CD4-positive, alpha-beta T cell treated with Interleukin-15 for 4 hours (primary cell): ENCODE data around the gene B4GALT2.

ENCODE experiments used
- DNase-seq: peaks from one replicate; pipeline ENCODE4 v3.0.0-alpha.2; 2020; ENCODE audit warnings: low spot score

B4GALT2 gene

DNA sequence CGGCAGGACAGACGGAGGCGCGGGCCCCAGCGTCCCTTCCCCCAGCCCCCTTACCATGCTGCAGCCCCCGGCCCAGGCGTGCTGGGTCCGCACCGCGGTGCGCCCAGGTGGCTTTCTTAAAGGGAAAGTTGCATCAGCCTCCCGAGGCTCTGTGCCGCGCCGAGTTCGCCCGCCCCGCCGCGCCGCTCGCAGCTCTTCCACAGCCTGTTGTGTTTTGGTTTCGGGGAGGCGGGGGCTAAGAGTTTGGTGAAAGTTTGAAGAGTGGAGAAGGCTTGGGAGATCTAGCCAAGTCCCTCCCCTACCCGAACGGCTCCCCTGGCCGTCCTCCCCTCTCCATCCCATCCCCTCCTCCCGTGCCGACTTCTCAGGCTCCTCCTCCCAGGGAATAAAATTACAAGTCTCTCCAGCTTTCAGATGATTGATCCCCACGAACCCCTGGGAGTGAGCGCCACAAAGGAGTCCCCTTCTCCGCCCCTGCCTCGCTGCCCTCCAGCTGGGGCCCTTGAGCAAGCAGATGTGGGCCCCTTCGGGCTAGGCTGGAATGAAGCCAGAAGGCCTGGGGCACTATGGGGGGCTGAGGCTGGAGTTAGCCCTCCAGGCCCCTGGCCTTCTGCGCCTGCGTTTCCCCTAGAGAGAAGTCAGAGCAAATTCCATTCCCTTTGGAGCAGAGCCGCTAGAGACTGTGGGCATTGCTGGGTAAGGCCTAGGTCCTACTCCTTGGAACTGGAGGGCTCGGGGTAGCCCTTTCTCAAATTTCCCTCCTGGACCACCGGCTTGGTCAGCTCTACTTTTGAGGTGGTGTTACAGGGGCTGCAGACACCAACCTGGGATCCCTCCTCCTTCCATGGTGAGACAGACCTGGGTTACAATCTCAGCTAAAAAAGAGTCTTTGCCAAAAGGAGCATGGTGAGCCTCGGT is 52.5 kb downstream of the B4GALT2 start, which contains the start of gene SLC6A9:
Gene SLC6A9 (minus strand): TSS at position 211 of the 918 bp plus-strand sequence. CDS start 7,185 bp downstream, outside the sequence.
- DNase-seq, result no peak

DNA sequence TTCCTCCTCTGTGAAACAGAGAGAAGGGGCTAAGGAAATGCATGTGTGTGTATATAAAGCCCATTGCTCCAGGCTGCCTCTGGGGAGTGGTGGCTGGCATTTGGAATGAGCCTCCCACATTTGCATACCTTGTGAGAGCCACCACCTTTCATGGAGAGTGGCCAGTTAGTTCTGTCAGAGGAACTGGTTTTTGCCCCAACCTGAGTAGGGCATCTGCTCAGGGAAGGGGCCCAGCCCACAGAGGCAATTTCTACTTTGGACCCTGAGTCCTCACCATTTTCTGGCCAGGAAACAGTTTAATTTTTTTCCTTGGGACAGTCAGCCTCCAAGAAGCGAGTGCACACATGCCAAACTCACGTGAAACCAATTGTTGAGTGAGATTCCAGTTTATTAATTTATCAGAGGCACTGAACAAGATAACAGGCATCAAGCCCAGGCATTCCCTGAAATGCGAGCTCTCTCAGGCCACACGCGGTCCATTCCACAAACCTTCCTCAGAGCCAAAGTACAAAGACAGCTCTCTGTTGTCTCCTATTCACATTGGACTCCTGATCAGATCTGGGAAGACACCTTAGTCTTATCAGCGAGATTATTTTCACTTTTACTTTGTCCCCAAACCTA is 53.3 kb downstream of the B4GALT2 start:
- DNase-seq, result no peak

DNA sequence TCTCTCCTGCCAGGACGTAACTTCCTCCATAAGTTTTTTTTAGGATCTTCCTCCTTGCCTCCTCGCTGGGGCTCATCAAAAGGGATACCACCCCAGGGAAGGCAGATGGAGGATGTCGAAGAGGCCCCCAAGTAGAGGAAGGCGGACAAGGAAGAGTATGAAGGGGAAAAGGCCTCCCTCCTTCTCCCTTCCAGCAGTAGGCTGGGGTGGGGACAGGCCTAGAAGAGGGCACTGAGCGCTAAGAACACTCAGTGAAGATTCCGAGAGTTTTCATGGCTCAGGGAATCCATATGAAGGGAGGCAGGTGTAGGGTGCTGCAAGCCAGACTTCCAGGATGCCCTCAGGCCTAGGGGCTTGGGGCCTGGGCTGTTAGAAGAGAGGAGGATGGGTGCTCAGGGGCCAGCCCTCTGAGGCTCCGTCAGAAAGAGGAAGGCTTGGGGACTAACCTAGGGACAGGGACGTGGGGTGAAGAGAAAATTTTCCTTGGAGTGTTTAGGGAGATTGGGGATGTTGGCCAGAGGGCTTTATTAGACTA is 54.1 kb downstream of the B4GALT2 start:
- DNase-seq, result no peak

DNA sequence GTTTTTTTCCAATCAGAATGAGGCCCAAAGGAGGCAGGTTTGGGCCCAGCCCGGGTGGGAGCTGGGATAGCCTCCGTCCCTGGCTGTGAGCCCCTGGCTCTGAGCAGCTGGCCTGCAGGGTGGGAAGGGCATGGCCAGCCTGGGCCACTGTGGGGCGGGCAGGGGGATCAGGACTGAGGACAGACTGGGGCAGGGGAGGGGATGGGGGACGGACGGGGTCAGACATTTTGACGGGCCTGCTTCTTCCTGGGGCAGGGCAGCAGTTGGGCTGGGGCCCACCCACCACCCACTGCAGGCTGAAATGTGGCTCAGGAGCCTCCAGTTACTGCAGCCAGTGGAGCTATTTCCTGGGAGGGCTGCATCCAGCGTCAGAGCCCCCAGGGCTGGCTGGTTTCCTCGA is 54.7 kb downstream of the B4GALT2 start:
- no peak for DNase-seq

DNA sequence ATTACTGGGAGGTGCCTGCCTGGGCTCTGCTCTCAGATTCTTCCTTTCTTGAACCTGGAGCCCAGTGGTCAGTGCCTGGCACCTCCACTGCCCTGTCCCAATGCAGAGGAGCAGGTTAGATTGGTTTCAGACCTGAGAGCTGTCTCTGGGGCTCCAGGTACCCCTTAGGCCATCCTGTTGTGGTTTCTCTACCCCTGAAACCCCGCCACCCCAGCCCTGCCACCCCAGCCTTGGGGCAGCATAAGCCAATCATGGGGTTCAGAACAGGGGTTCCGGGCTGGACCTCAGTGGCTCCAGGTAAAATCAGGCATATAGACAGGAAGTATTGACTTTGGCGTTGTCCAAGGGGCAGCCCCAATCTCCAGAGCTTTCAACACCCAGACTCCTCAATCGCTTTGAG is 55.4 kb downstream of the B4GALT2 start:
- DNase-seq, result no peak

DNA sequence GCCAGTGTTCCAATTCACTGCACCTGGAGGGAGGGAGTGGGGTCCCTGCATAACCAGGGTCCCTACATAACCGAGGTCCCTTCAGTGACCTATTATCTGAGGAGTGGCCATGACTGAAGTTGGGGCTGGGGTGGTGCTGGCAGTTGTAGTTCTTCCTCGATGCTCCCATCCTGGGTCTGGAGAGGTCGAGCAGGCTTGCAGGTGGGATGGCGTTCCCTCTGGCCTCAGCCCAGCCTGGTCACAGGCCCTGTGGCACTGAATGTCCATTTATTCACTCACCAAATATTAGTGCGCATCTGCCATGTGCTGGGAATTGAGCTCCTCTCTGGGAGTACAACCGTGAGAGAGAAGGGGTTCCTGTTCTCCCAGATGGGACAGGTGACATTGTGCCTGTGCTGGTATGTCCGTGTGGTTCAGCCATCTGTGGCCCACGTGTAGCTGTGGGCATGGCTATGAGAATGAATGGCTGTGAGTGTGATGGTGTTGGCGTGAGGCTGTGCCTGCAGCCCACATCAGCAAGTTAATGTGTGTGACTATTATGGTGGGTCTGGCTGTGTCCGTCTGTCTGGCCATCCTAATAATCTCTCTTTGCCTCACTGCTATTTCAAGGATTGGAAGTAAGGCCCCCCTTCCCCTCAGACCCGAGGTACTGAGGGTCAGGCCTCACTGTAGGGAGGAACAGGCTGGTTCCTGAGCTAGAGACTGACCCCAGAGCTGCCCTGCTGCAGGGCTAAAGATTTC is 56.1 kb downstream of the B4GALT2 start:
- no peak for DNase-seq

DNA sequence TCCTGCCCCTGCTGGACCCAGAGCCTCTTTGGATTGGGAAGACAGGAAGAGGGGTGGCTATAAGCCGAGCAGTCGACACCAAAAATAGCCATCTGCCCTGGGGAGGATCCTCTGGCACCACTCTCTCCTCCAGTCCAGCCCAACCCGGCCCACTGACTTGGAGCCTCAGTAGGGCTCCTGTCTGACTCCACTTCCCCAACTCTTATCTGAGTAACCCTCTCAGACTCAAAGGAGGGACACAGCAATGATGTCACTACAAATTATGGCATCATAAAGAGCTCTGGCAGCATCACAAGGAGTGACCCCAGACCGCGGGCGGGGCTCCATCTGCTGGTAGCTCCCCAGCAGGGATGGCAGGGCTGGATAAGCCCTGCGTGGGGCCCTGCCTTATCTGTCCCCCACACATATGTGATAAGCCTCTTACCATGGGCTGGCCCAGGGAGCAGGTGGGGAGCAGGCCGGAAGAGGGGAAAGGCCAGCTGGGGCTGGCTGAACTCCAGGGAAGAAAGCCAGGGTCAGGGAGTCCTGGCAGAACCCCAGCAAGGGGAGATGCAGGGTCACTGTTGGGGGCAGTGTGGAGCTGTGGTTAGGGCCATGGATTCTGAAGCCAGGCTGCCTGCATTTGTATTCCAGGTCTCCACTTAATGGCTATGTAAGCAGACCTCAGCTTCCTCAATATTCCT is 56.9 kb downstream of the B4GALT2 start:
- no peak for DNase-seq

DNA sequence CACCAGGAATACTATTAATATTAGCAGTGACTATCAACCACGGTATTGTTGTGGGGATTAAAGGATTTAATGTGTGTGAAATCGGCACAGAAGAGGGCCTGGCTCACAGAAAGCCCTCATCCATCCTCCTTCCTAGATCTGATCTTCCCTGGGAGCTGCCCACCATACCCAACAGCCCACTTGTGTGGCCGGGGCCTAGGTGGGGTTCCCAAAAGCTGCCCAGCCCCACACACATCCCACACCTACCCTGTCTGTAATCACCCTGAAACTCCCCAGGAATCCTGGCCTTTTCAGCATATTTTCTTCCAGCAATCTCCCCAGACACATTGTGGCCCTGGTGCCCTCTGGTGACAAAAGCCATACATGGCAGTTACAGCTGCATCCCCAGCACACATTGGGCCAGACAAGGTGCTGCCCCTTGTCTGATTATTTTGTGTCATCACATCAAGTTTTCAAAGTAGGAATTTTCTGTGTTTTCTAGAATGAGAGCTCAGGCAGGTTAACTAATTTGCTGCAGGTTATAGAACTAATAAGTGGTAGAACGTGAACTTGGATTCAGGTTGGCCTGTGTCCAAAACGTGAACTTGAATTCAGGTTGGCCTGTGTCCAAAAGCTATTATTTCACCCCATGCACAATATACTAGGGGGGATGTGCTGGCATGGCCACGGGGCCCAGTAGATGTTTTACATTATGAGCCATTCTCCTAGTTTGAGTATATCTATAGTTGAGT is 57.6 kb downstream of the B4GALT2 start:
- peak; percentile 69 for DNase-seq

DNA sequence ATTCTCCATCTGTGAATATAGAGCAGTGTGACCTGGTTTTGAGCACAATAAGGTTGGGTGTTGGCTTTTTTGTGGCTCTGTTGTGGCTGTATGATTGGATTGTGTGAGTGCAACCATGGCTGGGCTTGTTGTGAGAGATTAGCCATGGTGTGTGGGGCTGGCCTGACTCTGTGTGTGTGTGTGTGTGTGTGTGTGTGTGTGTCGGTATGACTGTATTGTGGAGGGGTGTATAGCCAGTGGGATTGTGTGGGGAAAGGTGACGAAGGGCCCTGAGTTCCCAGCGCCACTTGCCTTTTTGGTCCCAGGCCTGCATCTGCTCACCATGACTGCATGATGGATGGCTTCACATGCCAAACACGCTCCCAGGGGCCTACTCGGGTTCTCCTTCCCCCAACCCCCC is 58.1 kb downstream of the B4GALT2 start:
- DNase-seq, result no peak

DNA sequence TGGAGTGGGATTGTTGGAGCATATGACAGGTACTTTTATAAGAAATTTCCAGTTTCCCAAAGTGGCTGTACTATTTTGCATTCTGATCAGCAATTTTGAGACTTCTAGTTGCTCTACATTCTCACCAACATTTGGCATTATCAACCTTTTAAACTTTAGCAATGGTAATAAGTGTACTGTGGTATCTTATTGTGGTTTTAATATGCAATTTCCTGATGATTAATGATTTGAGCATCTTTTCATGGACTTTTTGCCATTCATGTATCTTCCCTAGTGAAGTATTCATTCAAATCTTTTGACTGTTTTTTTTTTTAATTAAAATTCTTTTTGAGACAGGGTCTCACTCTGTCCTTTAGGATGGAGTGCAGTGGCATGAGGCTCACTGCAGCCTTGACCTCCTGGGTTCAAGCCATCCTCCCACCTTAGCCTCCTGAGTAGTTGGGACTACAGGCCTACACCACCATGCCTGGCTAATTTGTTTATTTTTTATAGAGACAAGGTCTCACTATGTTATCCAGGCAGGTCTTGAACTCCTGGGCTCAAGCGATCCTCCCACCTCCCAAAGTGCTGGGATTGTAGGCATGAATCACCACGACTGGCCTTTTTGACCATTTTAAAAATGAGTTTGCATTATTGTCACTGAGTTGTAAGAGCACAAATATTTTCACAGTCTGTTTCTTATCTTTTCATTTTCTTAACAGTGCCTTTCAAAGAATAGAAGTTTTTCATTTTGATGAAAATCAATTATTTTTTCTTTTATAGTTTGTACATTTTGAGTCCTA is 60.1 kb downstream of the B4GALT2 start:
- DNase-seq, result no peak

DNA sequence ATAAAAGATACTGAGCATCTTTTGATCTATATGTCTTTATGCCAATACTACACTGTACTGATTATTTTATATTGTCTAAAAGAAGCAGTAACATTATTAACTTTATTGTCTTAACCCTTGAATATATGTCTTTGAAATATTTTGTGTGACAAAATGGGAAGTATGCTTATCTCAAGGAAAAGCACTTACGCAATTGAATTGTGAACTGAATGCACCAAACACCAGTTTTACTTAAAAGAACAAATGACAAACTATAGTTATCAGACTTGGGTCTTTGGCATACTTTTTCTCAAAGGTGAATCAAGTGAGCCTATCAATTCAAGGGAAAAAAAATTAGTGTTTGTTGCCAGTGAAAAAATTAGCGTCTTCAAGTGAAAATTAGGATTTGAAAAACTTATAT is 61.4 kb downstream of the B4GALT2 start:
- DNase-seq, result no peak
